Measurements from ENCODE around the gene PPP2R3A.
A peak's percentile ranks its signal among the peaks of the same experiment; 100 is the strongest.
"Not testable (repeated sequence)": the region's sequence is repeated elsewhere in the genome, so short reads cannot be mapped to it uniquely, and the experiment has no call there.

PPP2R3A gene

DNA sequence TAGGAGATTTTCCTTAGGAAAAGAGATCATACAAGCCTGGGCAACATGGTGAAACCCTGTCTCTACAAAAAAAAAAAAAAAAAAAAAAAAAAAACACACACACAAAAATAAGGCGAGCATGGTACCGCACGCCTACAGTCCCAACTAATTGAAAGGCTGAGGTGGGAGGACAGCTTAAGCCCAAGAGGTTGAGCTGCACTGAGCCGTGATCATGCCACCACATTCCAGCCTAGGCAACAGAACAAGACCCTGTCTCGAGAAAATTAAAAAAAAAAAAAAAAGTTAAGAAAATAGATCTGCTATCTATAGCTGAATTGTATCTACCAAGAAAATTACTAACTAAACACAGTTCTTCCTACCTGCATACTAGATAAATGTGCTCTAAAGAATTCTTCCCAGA lies 223.5 kb downstream of the PPP2R3A start:
- Histone ChIP-seq H3K27me3 (no peaks in the 10 kb centered on the region), H3K9ac (no peak overlapping the region), H3K36me3 (peaks cover 0 to 87% (median 51%) of the 10 kb centered on the region in 11 experiments; a peak in 18 of 22 replicates), H3K27ac (no peak overlapping the region), H4K20me1 (peaks cover 100% of the 10 kb centered on the region in 11 experiments), H3K4me1 (peaks cover 19 to 85% (median 42%) of the 10 kb centered on the region in 10 experiments), H3K9me3 (replicated peaks in 1 of 11) (peaks cover 0 to 62% (median 40%) of the 10 kb centered on the region in 11 experiments; a peak in 14 of 22 replicates), H3K4me2 (peak overlapping the region in 8 of 11 experiments; percentile 4 to 94 (median 21); a peak in 4 of 22 replicates), H3K4me3 (no peak overlapping the region)
- TF ChIP-seq Cebpa-rat (IDR thresholded peaks at IDR 0.05), result no peak

- H3K9me3 ChIP-seq (replicated peaks in 1 of 11), result peaks cover 0 to 52% (median 35%) of the 10 kb centered on the region in 11 experiments; a peak in 14 of 22 replicates
- H3K36me3 ChIP-seq, result peaks cover 0 to 87% (median 41%) of the 10 kb centered on the region in 11 experiments; a peak in 18 of 22 replicates
- no peak for TF ChIP-seq Cebpa-rat (IDR thresholded peaks at IDR 0.05)
- H4K20me1 ChIP-seq, result peaks cover 100% of the 10 kb centered on the region in 11 experiments
- no peaks in the 10 kb centered on the region for H3K27me3 ChIP-seq
- H3K4me3 ChIP-seq, result 0 out of 20 replicates have a peak overlapping the region, but pooled peaks of 1 of the 10 experiments have one; percentile 25
- H3K9ac ChIP-seq, result no peak overlapping the region
- peaks cover 19 to 77% (median 42%) of the 10 kb centered on the region in 10 experiments for H3K4me1 ChIP-seq
- no peak overlapping the region for H3K27ac ChIP-seq
- H3K4me2 ChIP-seq, result peak overlapping the region in 8 of 11 experiments; percentile 8 to 94 (median 85); a peak in 14 of 22 replicates
Measured at GRCh38 chr3:136189859-136190617, 224.5 kb downstream of the PPP2R3A start.

DNA sequence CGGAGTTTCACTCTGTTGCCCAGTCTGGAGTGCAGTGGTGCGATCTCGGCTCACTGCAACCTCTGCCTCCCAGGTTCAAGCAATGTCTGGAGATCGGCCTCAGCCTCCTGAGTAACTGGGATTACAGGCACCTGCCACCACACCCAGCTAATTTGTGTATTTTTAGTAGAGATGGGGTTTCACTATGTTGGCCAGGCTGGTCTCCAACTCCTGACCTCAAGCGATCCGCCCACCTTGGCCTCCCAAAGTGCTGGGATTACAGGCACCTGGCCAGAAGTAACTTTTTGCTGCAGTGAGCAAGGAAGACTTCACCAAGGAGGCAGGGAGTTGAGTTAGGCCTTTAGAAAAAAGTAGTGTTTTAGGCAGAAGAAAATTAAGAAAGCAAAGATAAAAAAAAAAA lies 226.7 kb downstream of the PPP2R3A start:
- Histone ChIP-seq H3K4me3 (peak overlapping the region; percentile 81 to 99 (median 88)), H4K20me1 (peaks cover 83 to 85% (median 85%) of the 10 kb centered on the region in 11 experiments)

DNA sequence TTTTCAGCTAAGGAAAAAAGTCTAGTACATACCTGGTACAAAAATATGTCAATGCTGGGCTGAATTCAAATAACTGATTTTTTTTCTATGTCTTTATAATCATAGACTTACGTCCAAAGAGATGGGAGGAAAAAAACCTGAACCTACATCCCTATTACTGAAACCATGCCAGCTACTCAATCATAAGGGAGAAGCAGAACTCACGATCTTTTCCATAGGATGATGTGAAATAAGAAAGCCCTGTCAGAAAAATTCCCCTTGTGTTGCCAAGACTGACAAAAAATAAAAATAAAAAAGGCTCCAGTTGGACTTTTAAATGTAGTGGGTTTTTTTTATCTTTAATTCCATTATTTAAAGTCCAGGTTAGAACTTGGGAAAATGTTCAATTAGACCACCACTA lies 227.3 kb downstream of the PPP2R3A start:
- Histone ChIP-seq H3K4me1 (peaks cover 20 to 56% (median 38%) of the 10 kb centered on the region in 10 experiments), H3K27me3 (no peaks in the 10 kb centered on the region), H3K4me2 (peak overlapping the region; percentile 84 to 94 (median 87)), H4K20me1 (peaks cover 76 to 79% (median 78%) of the 10 kb centered on the region in 11 experiments), H3K36me3 (peaks cover 0 to 61% (median 30%) of the 10 kb centered on the region in 11 experiments; a peak in 17 of 22 replicates), H3K27ac (peak overlapping the region in 10 of 11 experiments; percentile 97 to 100 (median 100); a peak in 18 of 22 replicates), H3K4me3 (peak overlapping the region; percentile 81 to 99 (median 88)), H3K9me3 (replicated peaks in 1 of 11) (peaks cover 0 to 27% (median 19%) of the 10 kb centered on the region in 11 experiments; a peak in 14 of 22 replicates), H3K9ac (peak overlapping the region; percentile 98 to 100 (median 100))
- TF ChIP-seq Cebpa-rat (IDR thresholded peaks at IDR 0.05), result no peak

More for the DNA sequence above, 226.7 kb downstream of the PPP2R3A start:
- not testable (repeated sequence) for H3K27me3 ChIP-seq
- H3K9me3 ChIP-seq (replicated peaks in 1 of 11), result peaks cover 0 to 33% (median 25%) of the 10 kb centered on the region in 11 experiments; a peak in 14 of 22 replicates
- peak overlapping the region; percentile 98 to 100 (median 100) for H3K9ac ChIP-seq
- peak overlapping the region in 7 of 11 experiments; percentile 4 to 100 (median 100); a peak in 7 of 22 replicates for H3K27ac ChIP-seq
- peaks cover 22 to 56% (median 36%) of the 10 kb centered on the region in 10 experiments for H3K4me1 ChIP-seq
- peaks cover 0 to 68% (median 33%) of the 10 kb centered on the region in 11 experiments; a peak in 18 of 22 replicates for H3K36me3 ChIP-seq
- peak overlapping the region; percentile 84 to 94 (median 87) for H3K4me2 ChIP-seq

GRCh38 chr3:136193278-136194054 lies 227.9 kb downstream of the PPP2R3A start:
- no peak for TF ChIP-seq Cebpa-rat (IDR thresholded peaks at IDR 0.05)
- peak overlapping the region; percentile 84 to 94 (median 87) for H3K4me2 ChIP-seq
- peaks cover 70 to 72% (median 72%) of the 10 kb centered on the region in 11 experiments for H4K20me1 ChIP-seq
- H3K4me3 ChIP-seq, result peak overlapping the region; percentile 81 to 99 (median 88)
- H3K9me3 ChIP-seq (replicated peaks in 1 of 11), result peaks cover 1 to 25% (median 16%) of the 10 kb centered on the region in 11 experiments; a peak in 21 of 22 replicates
- H3K9ac ChIP-seq, result peak overlapping the region; percentile 98 to 100 (median 100)
- peaks cover 22 to 56% (median 38%) of the 10 kb centered on the region in 10 experiments for H3K4me1 ChIP-seq
- H3K36me3 ChIP-seq, result peaks cover 0 to 55% (median 23%) of the 10 kb centered on the region in 11 experiments; a peak in 17 of 22 replicates
- peak overlapping the region; percentile 97 to 100 (median 100); a peak in 21 of 22 replicates for H3K27ac ChIP-seq
- H3K27me3 ChIP-seq, result no peaks in the 10 kb centered on the region

DNA sequence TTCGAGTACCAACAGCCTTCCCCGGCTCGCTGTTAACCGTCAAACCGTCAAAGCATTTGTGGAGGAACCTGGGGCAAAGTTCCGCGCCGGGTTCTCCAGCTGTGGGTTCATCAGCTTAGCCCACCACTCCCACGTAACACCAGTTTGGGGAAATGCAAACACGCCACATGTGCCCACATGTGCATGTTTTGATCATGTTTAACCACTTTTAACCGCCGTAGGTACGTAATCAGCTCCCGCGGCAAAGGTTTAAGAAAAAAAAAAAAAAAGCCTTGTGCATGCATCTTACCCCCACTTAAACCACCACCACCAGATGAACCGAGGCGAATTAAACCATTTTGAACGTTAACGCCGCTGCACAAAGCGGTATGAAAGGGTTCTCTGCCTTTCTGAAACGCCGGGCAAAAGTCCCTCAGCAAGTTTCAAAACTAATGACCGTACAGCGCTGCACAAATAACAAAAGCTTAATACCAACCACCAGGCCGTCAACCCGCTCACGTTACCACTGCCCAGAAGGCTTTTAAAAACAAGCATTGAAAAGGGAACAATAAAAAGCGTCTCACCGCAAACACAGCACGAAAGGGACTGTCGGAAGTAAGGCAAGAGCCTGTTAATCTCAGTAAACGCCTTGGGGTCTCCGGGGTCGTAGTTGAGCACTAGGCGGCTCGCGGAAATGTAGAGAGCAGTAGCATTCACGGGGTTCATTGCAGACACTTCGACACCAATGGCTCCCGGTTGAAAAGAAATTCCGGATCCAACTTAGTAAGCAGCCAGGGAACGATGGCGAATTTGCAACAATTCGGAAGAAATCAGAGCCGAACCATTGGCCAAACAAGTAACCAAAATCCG lies 229.1 kb downstream of the PPP2R3A start:
- H4K20me1 ChIP-seq, result peaks cover 58 to 61% (median 60%) of the 10 kb centered on the region in 11 experiments
- H3K4me3 ChIP-seq, result peak overlapping the region; percentile 81 to 99 (median 88)

DNA sequence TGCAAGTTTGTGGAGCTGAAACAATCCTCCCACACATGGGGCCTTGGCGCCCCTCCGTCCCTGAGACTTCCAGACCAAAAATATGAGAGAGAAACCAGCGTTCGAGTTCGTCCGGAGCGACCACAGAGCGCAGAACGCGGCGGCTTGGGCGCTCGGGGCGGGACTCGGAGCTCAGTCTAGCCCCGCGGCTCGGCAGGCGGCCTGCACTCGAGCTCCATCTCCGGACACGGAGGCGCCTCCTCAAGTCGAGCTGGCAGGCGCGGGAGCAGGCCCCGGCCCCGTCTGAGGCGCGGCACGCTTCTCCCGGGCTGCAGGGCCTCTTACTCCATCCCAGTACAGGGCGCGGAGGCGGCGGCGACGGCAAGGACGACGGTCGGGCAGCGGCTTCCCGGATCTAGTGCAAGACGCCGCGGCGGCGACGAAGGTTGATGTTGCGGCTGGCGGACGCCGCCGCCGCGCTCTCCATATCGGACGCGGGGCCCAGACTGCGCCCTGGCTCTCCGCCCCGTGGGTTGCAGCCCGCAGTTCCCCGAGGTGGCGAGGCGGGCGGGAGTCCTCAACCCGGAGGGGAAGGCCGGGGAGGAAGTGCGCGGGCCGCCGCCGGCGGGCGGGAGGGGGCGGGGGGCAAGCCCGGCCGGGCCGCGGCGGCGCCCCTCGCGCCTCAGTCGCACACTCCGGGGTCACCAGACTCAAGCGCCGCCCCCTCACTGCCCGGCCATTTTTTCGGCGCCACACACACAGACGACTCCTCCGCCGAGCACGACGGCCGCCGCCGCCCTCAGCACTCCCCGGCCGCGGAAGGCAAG lies 229.9 kb downstream of the PPP2R3A start:
- no peak for TF ChIP-seq Cebpa-rat (IDR thresholded peaks at IDR 0.05)
- peaks cover 9 to 21% (median 16%) of the 10 kb centered on the region in 11 experiments; a peak in 21 of 22 replicates for H3K9me3 ChIP-seq (replicated peaks in 1 of 11)
- H3K36me3 ChIP-seq, result peaks cover 0 to 35% (median 8%) of the 10 kb centered on the region in 11 experiments; a peak in 12 of 22 replicates
- H3K4me2 ChIP-seq, result peak overlapping the region; percentile 84 to 94 (median 87)
- peak overlapping the region; percentile 98 to 100 (median 100) for H3K9ac ChIP-seq
- peaks cover 22 to 40% (median 35%) of the 10 kb centered on the region in 10 experiments for H3K4me1 ChIP-seq
- peak overlapping the region; percentile 81 to 99 (median 88) for H3K4me3 ChIP-seq
- H3K27ac ChIP-seq, result peak overlapping the region; percentile 97 to 100 (median 100)
- H3K27me3 ChIP-seq, result no peaks in the 10 kb centered on the region
- peaks cover 50 to 52% (median 52%) of the 10 kb centered on the region in 11 experiments for H4K20me1 ChIP-seq

More for the DNA sequence above, 229.1 kb downstream of the PPP2R3A start:
- Histone ChIP-seq H3K4me2 (peak overlapping the region; percentile 84 to 94 (median 87)), H3K9ac (peak overlapping the region; percentile 98 to 100 (median 100)), H3K36me3 (peaks cover 0 to 43% (median 16%) of the 10 kb centered on the region in 11 experiments; a peak in 14 of 22 replicates), H3K27ac (peak overlapping the region; percentile 97 to 100 (median 100)), H3K9me3 (replicated peaks in 1 of 11) (peaks cover 9 to 25% (median 21%) of the 10 kb centered on the region in 11 experiments; a peak in 21 of 22 replicates), H3K27me3 (no peaks in the 10 kb centered on the region), H3K4me1 (peaks cover 22 to 47% (median 38%) of the 10 kb centered on the region in 10 experiments)
- no peak for TF ChIP-seq Cebpa-rat (IDR thresholded peaks at IDR 0.05)

Data from BLaER1 treated with 17β-estradiol and CSF1 and Interleukin-3, amounts not matched to agents 10 nM and 100 nM (cell line).